ENCODE data around the gene MCAT. TPM values are rescaled to one million over a fixed set of nuclear protein-coding genes. Genes with fewer than 3 reads are reported as not detected.
A peak's percentile ranks its signal among the peaks of the same experiment; 100 is the strongest.

MCAT gene, protein sequence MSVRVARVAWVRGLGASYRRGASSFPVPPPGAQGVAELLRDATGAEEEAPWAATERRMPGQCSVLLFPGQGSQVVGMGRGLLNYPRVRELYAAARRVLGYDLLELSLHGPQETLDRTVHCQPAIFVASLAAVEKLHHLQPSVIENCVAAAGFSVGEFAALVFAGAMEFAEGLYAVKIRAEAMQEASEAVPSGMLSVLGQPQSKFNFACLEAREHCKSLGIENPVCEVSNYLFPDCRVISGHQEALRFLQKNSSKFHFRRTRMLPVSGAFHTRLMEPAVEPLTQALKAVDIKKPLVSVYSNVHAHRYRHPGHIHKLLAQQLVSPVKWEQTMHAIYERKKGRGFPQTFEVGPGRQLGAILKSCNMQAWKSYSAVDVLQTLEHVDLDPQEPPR
- 20.3 and 23.4 TPM in 2 replicates for total RNA-seq

DNA sequence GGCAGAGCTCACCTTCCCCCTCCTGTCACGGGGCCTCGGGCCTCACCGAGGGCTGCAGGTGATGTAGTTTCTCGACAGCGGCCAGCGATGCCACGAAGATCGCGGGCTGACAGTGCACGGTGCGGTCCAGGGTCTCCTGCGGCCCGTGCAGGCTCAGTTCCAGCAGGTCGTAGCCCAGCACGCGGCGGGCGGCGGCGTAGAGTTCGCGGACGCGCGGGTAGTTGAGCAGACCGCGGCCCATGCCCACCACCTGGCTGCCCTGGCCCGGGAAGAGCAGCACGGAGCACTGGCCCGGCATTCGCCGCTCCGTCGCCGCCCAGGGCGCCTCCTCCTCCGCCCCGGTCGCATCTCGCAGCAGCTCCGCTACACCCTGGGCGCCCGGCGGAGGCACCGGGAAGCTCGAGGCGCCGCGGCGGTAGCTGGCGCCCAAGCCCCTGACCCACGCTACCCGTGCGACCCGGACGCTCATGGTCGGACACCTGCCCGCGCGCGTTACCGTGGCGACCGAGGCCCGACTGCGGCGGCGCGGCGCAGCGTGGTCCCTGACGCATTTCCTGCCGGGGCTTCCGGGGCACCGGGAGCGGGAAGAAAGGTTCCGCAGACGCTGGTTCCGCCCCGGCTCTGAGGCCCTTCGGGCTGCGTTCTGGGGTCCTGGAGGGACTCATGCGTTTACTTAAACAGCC, at the start of gene MCAT:
Gene MCAT (minus strand): TSS at position 519 of the 683 bp plus-strand sequence. CDS start 50 bp downstream, at position 469.
- DNase-seq (ENCODE audit: low spot score), result peak; percentile 87
- peaks cover 17% of the 10 kb centered on the region for H3K36me3 Mint-ChIP-seq (ENCODE audit: low read depth)
- H3K4me1 Mint-ChIP-seq (ENCODE audit: low read depth), result peaks cover 33% of the 10 kb centered on the region

DNA sequence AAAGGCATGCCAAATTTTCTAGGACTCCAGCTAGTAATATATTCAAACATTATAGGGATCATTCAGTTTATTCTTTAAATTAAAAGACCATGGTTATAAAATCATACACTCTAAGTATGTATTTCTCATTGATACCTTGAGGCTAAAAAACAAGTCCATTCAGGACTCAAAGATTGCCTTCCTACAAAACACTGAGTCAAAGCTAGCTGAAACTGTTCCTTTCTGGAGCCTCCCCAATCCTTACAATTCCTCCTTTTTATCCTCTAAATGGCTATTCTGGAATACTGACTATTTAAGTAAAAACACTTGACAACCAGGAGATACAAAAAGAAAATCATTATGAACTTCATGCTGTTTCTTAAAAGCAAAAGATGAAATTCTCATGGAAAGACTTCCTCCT, 48.6 kb upstream of the MCAT start:
- no peaks in the 10 kb centered on the region for H3K4me1 Mint-ChIP-seq (ENCODE audit: low read depth)
- peaks cover 18% of the 10 kb centered on the region for H3K27me3 Mint-ChIP-seq (ENCODE audit: insufficient read depth)
- H3K36me3 Mint-ChIP-seq (ENCODE audit: low read depth), result no peaks in the 10 kb centered on the region
- H3K9me3 Mint-ChIP-seq, result peaks cover 5% of the 10 kb centered on the region
- intact Hi-C loops (cut with micrococcal nuclease), result no loop called here
- H3K4me3 Mint-ChIP-seq, result no peak overlapping the region
- no peak for DNase-seq (ENCODE audit: low spot score)
- no peak overlapping the region for H3K27ac Mint-ChIP-seq

More for the DNA sequence above, at the start of gene MCAT:
- Mint-ChIP-seq H3K9me3 (no peaks in the 10 kb centered on the region), H3K27me3 (ENCODE audit: insufficient read depth) (no peaks in the 10 kb centered on the region), H3K4me3 (peak within 1 kb of the TSS; percentile 89), H3K27ac (peak within 1 kb of the TSS; percentile 92)
- intact Hi-C loops (cut with micrococcal nuclease), result loop anchor here (2.0 kb wide), 3 partner anchors 32 to 54 kb away; partner anchors contain the start of genes BIK, TTLL1 and TTLL12

DNA sequence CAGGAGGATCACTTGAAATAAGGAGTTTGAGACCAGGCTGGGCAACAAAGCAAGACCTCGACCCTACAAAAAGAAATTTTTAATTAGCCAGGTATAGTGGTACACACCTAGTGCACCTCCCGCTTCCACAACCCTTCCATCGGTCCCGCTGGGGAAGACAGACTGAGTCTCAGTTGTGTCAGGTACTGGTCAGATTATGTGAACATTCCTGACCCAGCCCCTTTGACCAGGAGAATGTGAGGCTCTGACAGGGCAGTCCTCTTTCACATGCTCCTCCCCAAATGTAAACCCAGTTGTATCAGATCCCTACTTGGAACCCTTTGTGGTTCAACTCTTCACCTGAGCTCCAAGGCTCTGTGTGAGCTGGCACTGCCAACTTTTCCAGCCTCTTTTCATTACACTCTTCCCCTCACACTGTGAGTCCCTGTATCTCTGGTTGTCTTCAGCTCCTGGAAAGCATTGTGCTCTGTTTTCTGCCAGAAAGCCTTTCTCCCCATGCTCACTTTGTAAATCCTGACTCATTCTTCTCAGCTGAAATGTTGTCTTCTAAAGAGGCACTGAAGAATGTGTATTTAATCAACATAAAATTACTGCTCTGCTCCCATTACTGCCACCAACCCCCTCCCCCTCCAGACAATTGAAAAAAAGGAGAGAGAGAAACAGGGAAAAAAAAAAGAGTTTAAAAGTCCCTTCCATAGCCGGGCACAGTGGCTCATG, 45.8 kb upstream of the MCAT start:
- H3K27ac Mint-ChIP-seq, result peak overlapping the region; percentile 25
- H3K4me3 Mint-ChIP-seq, result peak overlapping the region; percentile 48
- DNase-seq (ENCODE audit: low spot score), result no peak
- peaks cover 15% of the 10 kb centered on the region for H3K4me1 Mint-ChIP-seq (ENCODE audit: low read depth)
- peaks cover 12% of the 10 kb centered on the region for H3K27me3 Mint-ChIP-seq (ENCODE audit: insufficient read depth)
- peaks cover 5% of the 10 kb centered on the region for H3K9me3 Mint-ChIP-seq
- intact Hi-C loops (cut with micrococcal nuclease), result loop anchor here (5.0 kb wide), 1 partner anchor 332 kb away; the partner anchor contains the start of gene ARFGAP3
- peaks cover 5% of the 10 kb centered on the region for H3K36me3 Mint-ChIP-seq (ENCODE audit: low read depth)

DNA sequence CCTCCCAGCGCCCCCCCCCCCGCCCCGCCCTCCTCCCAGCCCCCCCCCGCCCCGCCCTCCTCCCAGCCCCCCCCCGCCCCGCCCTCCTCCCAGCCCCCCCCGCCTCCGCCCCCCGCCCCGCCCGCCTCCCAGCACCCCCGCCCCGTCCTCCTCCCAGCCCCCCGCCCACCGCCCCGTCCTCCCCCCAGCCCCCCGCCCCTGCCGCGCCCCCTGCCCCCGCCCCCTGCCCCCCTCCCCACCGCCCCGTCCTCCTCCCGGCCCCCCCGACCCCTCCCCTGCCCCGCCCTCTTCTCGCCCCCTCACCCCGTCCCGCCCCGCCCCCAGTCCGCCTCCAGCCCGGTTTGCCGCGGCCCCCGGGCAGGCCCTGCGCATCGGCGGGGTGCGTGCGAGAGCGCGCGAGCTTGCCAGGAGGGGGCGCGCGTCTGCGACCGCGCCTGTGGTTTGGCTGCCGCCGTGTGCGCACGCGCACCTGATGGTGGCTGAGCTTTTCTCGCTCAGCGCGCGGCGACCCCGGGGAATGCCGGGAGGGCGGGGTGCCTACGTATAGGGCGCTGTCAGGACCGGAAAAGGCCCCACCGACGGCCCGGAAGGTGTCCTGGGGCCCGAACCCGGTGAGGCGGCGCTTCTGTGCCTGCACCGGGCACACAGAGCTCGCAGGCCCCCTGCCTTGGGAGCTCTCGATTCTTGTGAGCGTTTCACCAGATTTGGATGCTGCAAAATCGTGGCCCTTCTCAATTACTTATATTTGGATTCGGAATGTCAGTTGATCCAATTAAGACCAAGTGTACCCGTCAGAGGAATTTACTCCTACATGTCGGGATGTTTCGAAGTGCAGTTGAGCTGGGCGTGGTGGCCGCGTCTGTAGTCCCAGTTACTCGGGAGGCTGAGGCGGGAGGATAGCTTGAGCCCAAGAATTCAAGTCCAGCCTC, 44.2 kb upstream of the MCAT start:
- Mint-ChIP-seq H3K36me3 (ENCODE audit: low read depth) (peaks cover 5% of the 10 kb centered on the region), H3K27me3 (ENCODE audit: insufficient read depth) (peaks cover 6% of the 10 kb centered on the region), H3K4me1 (ENCODE audit: low read depth) (peaks cover 16% of the 10 kb centered on the region), H3K27ac (peak overlapping the region; percentile 92), H3K4me3 (peak overlapping the region; percentile 81), H3K9me3 (peaks cover 5% of the 10 kb centered on the region)
- peak; percentile 98 for DNase-seq (ENCODE audit: low spot score)
- intact Hi-C loops (cut with micrococcal nuclease), result loop anchor here (1.0 to 5.0 kb wide), 6 partner anchors 35 to 1513 kb away; partner anchors contain the start of genes ARFGAP3, BIK, MCAT and TTLL1

DNA sequence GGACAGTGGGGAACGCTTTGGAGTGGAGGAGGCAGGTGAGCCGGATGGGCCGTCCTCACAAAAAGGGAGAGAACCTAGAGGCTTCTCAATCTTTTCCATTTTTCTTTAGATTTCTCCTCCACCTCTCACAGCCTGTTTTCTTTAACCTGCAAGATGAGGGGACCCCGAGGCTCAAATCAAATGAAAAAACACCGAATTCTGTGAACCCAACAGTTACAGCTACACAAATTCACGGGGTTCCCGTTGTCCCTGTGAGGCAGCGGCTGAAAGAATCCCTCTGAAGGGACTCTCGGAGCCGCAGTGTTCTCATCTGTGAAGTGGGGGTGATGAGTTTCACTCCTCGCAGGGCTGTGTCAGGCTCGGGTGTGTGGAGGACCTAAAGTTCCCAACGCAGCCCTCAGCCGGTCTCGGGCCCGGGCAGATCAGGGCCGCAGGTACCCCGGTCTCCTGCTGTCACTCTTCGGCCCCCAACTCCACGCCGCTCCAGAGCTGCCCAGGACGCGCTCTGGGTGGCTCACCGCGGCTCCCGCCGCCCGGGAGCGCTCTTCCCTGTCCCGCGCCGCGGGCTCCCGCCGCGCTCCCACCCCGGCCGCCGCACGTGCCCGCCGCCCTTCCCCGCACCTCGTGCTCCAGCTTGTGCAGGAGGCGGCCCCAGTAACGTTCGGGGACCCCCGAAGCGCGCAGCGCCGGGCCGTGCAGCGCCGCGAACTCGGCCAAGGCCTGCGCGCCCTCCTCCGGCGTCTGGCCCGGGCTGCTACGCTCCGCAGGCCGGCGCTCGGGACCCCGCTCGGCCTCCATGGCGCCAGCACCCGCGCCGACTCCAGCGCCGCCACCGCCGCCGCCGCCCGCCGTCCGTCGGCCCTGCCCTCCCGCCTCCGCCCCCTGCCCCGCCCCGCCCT, 43.3 kb upstream of the MCAT start, which contains the start of gene TTLL12:
Gene TTLL12 (minus strand): TSS at position 863 of the 899 bp plus-strand sequence. CDS start 65 bp downstream, at position 798.
- peak within 1 kb of the TSS; percentile 85 for H3K4me3 Mint-ChIP-seq
- H3K9me3 Mint-ChIP-seq, result peaks cover 4% of the 10 kb centered on the region
- peaks cover 5% of the 10 kb centered on the region for H3K36me3 Mint-ChIP-seq (ENCODE audit: low read depth)
- intact Hi-C loops (cut with micrococcal nuclease), result loop anchor here (1.0 to 5.0 kb wide), 6 partner anchors 34 to 1514 kb away; partner anchors contain the start of genes ARFGAP3, BIK, MCAT and TTLL1
- peak; percentile 62 for DNase-seq (ENCODE audit: low spot score)
- H3K4me1 Mint-ChIP-seq (ENCODE audit: low read depth), result peaks cover 16% of the 10 kb centered on the region
- H3K27me3 Mint-ChIP-seq (ENCODE audit: insufficient read depth), result peaks cover 6% of the 10 kb centered on the region
- H3K27ac Mint-ChIP-seq, result peak within 1 kb of the TSS; percentile 92

DNA sequence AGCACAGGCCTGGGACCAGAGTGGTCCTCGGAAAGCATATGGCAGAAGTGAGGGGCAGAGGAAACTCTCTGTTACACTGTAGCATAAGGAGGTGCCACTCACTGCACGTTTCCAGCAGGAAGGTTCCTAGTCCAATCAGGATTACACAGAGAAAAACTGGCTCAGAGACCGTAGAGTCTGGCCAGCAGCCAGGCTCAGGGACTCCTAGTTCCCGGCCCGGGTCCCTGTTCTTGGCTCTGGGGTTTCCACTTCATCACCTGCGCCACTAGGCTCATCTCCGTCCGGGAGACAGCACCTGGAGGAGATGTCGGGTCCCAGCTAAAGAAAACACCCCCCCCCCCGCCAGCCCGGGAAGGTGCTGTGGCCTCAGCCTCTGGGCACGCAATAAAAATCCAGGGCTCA, 42.7 kb upstream of the MCAT start:
- Mint-ChIP-seq H3K27ac (peak overlapping the region; percentile 34), H3K27me3 (ENCODE audit: insufficient read depth) (peaks cover 1% of the 10 kb centered on the region), H3K4me3 (peak overlapping the region; percentile 85), H3K4me1 (ENCODE audit: low read depth) (peaks cover 16% of the 10 kb centered on the region), H3K36me3 (ENCODE audit: low read depth) (peaks cover 5% of the 10 kb centered on the region), H3K9me3 (no peaks in the 10 kb centered on the region)
- DNase-seq (ENCODE audit: low spot score), result no peak
- intact Hi-C loops (cut with micrococcal nuclease), result loop anchor here (2.0 to 5.0 kb wide), 4 partner anchors 43 to 1515 kb away; partner anchors contain the start of genes ARFGAP3, BIK and MCAT

DNA sequence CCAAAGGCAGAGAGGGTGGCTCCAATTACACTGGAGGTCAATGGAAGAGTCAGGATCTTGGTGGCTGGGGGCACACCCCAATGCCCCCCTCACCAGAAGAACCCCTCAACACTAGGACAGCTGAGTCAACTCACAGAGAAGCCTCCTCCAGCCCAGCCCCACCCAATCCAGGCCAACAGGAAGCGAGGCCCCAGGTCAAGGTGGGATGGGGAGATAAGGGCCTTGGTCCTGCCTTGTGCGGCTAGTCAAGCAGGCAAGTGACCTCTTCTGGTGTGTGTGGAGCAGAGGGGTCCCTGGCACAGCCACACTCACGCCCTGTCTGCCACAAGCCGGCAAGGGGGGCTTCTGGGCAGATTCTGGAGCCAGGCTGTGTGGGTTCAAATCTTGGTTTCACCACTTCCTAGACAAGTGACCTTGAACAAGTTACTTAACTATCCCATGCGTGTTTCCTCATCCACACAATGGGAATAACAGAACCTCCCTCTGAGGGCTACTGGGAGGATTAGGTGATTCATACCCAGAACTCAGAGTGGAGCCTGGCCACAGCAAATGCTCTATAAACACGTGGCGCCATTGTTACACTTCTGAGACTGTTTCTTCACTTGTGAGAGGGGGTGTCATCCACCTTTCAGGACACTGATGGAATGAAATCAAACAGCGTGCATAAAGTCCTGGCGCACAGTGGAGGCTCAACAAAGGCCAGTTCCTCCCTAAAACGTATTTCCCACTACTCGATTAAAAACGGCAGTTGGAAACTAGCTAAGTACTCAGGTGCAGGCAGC, 40.5 kb upstream of the MCAT start:
- Mint-ChIP-seq H3K36me3 (ENCODE audit: low read depth) (peaks cover 9% of the 10 kb centered on the region), H3K4me1 (ENCODE audit: low read depth) (peaks cover 16% of the 10 kb centered on the region), H3K9me3 (no peaks in the 10 kb centered on the region), H3K27ac (no peak overlapping the region), H3K27me3 (ENCODE audit: insufficient read depth) (no peaks in the 10 kb centered on the region), H3K4me3 (peak overlapping the region; percentile 69)
- DNase-seq (ENCODE audit: low spot score), result no peak
- intact Hi-C loops (cut with micrococcal nuclease), result no loop called here

DNA sequence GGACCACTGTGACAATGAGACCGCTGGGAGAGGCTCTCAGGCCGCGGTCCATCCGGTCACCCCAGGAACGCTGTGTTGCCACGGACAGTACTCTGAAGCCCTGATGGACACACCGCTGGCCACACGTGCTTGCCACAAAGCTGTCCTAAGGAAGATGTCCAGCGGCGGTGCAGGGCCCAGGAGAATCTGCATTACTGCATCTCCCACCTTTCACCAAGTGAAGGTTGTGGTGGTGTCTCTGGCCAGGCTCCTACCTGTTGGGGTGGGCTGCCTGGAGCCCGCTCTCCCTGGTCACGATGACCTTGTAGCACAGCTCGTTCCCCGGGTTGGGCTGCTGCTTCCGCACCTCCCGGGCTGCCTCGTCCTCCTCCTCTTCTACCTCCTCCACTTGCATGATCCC, 39.5 kb upstream of the MCAT start:
- H3K36me3 Mint-ChIP-seq (ENCODE audit: low read depth), result peaks cover 12% of the 10 kb centered on the region
- no peak for DNase-seq (ENCODE audit: low spot score)
- intact Hi-C loops (cut with micrococcal nuclease), result no loop called here
- no peaks in the 10 kb centered on the region for H3K9me3 Mint-ChIP-seq
- H3K27ac Mint-ChIP-seq, result no peak overlapping the region
- H3K4me1 Mint-ChIP-seq (ENCODE audit: low read depth), result peaks cover 16% of the 10 kb centered on the region
- no peak overlapping the region for H3K4me3 Mint-ChIP-seq
- H3K27me3 Mint-ChIP-seq (ENCODE audit: insufficient read depth), result no peaks in the 10 kb centered on the region

DNA sequence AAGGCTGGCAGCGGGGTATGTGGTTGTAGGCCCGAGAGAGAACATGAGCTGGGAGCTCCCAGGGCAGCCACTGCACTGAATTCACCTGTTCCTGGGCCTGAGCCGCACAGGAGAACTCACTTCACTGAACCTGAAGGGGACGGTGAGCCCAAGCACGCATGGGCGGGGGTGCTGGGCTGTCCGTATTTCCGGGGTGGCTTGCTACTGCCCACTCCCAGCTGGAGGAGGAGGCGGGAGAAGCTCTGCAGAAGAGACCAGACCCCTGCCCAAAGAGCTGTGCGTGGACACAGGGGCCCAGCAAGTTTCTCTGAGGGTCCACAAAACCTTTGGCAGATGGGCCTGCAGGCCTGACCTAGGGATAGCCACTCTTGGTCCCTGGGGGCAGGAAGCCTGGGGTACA, 38.9 kb upstream of the MCAT start:
- Mint-ChIP-seq H3K4me3 (no peak overlapping the region), H3K4me1 (ENCODE audit: low read depth) (peaks cover 16% of the 10 kb centered on the region), H3K27ac (no peak overlapping the region), H3K27me3 (ENCODE audit: insufficient read depth) (no peaks in the 10 kb centered on the region), H3K36me3 (ENCODE audit: low read depth) (peaks cover 12% of the 10 kb centered on the region), H3K9me3 (no peaks in the 10 kb centered on the region)
- no peak for DNase-seq (ENCODE audit: low spot score)
- intact Hi-C loops (cut with micrococcal nuclease), result no loop called here

DNA sequence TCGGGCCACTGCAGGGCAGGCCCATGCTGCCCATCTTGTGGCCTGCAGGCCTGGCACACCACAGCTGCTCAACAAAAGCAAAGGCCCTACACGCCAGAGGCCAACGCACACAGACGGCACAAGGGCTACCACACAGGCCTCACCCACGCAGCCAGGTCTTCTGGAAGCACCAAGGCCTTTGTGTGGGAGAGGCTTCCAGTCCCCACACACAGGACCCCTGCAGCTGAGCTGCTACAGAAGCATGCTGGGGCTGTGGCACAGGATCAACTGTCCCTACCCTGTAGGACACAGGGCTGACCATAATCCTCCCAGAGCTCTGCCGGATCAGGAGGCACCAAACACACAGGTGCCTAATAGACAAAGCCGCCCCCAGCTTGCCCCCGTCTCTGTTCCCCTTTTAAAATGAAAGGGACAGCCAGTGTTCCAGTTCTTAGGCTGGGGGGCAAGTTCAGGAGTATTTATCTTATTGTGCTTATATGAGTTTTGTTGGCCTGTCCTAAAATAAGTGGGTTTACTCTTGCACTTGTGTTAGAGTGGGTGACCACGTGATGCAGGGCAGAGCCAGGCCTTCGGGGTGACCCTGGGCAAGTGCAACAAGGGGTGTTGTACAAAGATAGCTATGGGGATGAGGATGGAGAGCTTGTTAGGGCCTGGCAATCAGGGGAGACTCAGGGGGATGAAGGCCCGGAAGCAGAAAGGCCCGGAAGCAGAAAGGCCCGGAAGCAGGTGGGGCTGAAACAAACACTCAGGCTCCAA, 38.3 kb upstream of the MCAT start:
- intact Hi-C loops (cut with micrococcal nuclease), result no loop called here
- no peak overlapping the region for H3K27ac Mint-ChIP-seq
- peaks cover 12% of the 10 kb centered on the region for H3K36me3 Mint-ChIP-seq (ENCODE audit: low read depth)

More for the DNA sequence above, 38.3 kb upstream of the MCAT start:
- no peaks in the 10 kb centered on the region for H3K9me3 Mint-ChIP-seq
- DNase-seq (ENCODE audit: low spot score), result no peak
- no peak overlapping the region for H3K4me3 Mint-ChIP-seq
- H3K4me1 Mint-ChIP-seq (ENCODE audit: low read depth), result peaks cover 16% of the 10 kb centered on the region
- no peaks in the 10 kb centered on the region for H3K27me3 Mint-ChIP-seq (ENCODE audit: insufficient read depth)

All from activated T-helper 1 cell treated with anti-CD3 and anti-CD28 coated beads, Interleukin-12 subunit alpha, Interleukin-12 subunit beta, Interleukin-2, Interleukin-4 antibody, amounts not matched to agents 30 ng/mL and 10 ng/mL and 1 ng/mL, durations not matched to agents 14 hours and 24 hours and 36 hours (primary cell).